Measurements from ENCODE around the gene NLRC5.
"Not testable (repeated sequence)": the region's sequence is repeated elsewhere in the genome, so short reads cannot be mapped to it uniquely, and the experiment has no call there.

Gene NLRC5

DNA sequence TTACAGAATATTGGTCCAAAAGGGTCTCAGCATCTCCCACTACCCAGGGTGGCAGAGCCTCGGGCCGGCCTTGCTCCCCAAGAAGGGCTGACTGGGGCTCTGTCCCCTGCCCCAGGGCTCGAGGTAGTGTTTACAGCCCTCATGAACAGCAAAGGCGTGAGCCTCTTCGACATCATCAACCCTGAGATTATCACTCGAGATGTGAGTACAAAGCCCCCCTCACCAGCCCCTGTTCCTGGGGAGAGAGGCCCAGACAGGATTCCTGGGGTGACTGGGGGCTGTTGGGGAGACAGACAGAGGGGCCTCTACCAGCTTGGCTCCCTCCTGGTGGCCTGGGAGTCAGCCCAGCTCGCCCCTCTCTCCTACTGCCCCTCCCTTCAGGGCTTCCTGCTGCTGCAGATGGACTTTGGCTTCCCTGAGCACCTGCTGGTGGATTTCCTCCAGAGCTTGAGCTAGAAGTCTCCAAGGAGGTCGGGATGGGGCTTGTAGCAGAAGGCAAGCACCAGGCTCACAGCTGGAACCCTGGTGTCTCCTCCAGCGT lies 6.1 kb upstream of the NLRC5 start:
- DNase-seq, result no peak

DNA sequence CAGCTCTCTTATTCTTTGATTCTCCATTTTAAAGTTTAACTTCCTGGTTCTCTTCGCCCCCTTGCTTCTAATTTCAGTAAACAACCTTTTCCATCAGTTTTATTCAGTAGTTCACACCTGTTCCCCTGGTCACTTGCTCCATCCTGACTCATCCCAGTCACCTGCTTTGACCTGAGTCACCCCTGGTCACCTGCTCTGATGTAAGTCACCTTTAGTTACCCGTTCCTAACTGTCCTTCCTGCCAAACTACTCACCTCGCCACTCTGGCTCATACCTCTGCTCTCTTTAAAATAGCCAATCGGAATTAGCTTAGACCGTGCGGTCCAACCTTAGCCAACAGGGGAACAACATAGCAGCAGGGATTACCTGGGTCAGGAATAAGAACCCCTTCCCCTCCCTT lies 4.7 kb upstream of the NLRC5 start:
- no peak for DNase-seq

DNA sequence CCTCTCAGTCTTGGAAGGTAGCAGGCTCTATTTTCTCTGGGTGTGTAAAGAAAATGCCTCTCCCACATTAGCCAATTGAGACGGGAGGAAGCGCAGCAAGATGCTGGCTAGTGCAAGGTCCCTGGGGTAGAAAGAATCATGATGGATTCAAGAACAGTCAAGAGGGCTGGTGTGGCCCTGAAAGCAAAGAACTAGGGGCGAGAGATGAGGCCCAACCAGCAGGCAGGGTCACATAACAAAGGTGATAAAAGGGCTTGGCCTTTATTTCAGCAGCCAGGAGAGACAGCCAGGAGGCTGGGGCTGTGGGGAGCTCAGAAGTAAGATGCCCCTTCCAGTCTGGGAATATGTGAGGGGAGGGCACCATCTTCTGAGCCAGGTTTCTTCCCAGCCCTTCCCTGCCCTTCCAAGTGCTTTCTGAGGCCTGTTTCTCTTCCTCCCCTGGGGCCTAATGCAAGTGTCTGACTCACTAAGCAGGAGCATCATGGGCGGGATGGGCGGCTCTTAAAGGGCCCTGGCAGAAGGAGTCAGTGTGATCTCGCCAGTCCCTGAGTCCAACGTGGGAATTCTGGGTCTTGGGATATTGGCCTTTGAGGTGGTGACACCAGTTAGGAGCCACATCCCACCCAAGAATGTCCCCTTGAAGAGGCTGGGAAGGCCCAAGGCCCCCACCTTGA lies 3.9 kb upstream of the NLRC5 start:
- no peak for DNase-seq

DNA sequence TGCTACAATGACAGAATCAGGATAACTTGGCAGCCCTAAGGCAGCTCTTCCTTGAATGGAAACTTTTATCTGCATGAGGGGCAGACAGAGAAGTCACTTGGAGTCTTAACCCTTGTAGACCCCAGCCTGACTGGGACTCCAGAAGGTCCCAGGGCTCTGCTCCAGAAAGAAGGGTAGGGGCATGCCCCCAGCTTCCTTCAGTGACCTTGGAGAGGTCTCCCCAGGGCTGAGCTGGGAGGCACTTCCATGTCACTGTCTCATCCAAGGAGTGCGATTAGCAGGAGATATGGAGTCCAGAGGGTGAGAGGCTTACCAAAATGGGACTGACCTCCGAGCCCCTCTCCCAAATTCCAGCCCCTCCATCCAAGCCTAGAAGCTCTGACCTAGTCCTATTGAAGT lies 3.4 kb upstream of the NLRC5 start:
- no peak for DNase-seq

DNA sequence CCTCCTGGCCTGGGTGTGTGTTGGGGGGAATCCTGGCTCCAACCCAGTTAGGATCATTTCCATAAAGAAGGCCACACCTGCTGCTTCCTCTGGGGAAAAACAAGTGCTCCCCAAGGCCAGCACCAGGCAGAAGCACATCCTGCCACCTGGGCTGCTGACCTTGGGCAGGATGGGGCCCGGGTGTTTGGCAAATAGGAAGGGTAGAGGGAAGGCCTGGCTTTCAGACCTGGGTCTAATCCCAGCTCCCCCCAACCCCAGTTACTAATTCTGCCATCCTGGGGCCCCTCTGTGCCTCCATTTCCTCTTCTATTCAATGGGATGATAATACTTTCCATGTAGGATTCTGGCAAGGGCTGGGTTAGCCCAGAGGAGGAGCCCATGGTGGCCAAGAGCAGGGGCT lies 3.0 kb upstream of the NLRC5 start:
- DNase-seq, result no peak

DNA sequence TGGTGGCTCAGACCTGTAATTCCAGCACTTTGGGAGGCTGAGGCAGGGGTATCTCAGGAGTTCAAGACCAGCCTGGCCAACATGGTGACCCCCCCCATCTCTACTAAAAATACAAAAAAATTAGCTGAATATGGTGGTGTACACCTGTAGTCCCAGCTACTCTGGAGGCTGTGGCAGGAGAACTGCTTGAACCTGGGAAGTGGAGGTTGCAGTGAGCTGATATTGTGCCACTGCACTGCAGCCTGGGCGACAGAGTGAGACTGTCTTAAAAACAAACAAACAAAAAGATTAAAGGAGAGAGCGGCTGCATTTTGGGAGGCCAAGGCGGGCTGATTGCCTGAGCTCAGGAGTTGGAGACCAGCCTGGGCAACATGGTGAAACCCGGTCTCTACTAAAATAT lies 2.4 kb upstream of the NLRC5 start:
- not testable (repeated sequence) for DNase-seq

DNA sequence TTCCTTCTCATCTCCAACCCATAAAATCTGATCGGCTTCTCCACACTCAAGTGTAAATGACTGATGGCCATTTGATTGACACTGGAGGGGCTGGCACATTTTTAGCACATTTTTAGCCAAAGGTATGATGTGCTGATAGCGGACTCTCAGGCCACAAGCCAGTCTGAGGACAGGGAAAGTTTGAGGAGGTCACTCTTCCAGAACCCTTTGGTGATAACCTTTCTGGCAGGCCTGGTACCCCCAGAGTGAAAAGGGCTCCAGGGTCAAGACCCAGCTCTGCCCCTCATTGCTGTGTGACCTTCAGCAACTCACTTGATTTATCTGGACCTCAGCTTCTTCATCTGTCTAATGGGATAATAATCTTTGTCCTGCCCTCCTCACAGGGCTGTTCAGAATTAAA lies 1.7 kb upstream of the NLRC5 start:
- DNase-seq, result no peak

DNA sequence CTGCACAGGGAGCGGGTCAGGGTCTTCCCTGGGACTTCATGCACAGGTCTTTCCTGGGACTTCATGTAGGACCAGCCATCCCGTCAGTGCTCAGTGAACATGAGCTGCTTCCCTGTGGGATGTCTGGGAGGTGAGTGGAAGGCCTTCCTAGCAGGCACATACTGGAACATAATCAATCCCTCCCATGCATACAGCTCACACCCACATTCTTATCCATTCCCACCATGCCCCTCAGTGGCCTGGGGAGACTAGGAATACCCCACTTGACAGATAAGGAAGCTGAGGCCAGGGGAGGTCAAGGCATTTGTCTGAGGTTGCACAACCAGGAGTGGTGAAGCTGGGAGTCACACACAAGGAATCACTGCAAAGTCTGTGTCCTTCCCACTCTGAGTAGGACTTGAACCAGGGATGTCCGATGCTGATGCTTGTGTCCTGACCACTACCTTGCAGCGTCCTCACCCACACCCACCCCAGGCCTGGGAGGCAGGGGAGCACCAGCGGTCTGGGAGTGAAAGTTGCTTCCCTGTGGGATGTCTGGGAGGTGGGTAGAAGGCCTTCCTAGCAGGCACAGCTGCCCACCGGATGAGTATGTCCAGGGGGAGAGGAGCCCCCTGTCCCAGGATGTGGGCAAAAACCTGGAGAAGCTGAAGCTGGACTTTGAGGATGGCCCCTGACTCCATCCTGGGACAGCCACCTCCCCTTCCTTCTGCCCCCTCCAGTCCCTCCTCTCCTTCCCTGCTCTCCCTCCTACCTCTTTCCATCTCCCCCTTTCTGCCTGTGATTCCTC lies 1.0 kb upstream of the NLRC5 start:
- no peak for DNase-seq

DNA sequence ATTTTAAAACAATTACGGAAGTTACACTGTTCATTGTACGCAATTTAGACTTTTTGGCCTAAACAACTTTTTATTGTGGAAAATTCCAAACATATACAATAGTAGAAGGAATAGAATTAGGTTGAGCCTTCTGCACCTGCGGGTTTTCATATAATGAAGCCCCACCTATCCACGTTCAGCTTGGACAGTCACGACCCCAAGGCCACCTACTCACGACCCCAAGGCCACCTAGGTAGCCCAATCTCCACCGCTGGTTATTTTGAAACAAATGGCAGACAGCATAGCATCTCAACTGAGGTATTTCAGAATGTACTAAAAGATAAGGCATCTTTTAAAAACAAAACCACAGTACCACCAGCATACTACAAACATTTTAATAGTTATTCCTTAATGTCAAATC lies 631 bp downstream of the NLRC5 start:
- DNase-seq, result no peak

DNA sequence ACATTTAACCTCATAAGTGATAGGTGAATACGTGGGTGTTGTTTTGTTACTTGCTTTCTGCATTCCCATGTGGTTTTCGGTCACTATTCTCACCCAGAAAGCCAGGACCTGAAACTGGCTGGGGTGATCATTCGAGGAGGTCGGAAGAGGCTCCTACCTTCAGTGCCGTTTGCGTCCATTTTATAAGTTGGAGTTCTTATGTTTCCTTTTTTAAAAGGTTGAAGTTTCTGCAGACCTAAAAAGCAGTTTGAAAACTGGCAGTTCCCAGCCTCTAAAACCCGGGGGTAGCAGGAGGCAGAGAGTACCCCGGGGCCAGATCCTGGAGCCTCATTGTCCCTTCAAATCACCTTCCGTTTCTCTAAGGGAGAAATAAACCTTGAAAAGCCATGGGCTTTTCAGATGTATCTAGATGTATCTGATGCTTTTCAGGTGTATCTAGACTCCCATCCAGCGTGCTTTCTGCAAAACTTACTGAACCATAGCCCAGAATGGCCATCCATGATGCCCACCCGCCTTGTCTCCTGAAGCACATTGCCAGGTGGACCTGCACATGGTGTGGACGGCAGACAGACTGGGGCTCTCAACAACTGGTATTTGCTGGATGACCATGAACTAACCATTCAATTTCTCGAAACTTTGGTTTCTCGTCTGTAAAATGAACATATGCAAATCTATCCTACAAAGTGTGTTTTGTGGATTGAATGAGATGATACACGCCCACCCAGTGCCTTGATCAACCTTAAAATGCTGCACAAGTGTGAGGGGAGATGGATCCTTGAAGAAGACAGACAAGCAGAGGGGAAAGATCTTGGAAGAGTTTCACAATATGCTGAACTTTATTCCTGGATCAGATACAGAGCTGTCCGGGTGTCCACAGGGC lies 1.3 kb downstream of the NLRC5 start:
- no peak for DNase-seq

DNA sequence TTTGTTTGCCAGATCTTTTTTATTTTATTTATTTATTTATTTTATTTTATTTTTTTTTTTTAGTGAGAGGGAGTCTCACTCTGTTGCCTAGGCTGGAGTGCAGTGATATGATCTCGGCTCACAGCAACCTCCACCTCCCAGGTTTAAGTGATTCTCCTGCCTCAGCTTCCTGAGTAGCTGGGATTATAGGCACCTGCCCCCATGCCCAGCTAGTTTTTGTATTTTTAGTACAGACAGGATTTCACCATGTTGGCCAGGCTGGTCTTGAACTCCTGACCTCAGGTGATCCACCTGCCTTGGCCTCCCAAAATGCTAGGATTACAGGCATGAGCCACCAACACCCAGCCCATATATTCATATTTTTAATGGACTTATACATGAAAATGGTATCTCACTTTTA lies 3.1 kb downstream of the NLRC5 start:
- DNase-seq, result not testable (repeated sequence)

DNA sequence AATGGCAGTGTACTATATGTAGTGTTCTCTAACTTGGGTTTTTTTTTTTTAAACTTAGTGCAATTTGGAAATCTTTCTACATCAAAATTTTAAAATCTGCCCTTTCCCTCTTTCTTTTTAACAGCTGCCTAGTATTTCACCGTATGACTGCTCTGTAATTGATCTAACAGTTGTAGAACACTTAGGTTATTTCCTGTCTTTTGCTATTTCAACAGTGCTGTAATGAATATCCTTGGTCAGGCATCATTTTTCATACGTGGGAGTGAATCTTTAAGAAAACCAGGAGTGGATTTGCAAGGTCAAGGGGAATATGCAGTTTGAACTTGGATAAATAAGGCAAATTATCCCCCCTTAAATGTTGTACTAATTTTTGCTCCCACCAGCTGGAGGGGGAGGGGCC lies 3.8 kb downstream of the NLRC5 start:
- no peak for DNase-seq

DNA sequence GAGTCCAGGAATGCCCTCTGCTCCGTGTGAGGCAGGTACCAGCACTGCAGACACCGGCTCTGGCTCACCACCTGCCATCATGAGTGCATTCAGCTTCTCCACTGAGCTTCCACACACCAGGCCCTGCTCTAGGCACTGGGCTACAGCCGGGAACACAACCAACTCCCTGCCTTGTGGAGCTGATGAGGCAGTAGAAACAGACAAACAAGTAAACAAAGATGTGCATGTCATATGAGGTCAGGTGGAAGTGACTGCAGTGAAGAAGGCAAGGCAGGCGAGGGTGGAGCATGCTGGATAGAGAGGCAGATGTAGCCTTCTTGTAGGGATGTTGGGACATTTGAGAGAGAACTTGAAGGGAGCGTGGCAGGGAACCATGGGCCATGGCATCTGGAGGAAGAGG lies 5.0 kb downstream of the NLRC5 start:
- no peak for DNase-seq

DNA sequence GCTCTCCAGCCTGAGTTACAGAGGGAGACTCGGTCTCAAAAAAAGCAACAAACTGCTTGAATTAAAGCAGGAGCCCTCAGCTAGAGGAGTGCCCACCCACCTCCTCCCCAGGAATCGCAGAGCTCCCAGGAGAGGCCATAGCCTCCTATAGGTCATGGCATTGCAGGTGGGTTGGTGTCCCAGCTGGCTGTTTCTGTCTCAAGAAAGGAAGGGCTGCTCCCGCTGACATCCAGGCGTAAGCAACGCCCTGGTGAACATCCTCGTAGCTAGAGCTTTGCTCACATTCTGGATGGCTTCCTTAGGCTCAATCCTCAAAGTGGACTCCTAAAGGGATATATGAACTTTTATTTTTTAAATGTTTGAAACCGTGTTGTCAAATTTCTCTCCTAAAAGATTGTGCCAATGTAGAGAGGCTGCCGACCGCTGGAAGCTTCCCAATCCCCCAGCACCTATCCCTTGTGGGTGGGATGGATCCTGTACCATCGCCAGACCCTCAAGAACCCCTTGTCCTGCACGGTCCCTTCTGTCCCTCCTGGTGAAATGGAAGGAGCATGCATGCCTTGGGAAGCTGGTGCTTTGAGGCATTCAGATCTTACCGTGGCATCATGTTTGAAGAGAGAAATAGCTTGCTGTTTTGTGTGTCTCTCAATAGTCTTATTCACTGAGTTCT lies 5.9 kb downstream of the NLRC5 start:
- no peak for DNase-seq

DNA sequence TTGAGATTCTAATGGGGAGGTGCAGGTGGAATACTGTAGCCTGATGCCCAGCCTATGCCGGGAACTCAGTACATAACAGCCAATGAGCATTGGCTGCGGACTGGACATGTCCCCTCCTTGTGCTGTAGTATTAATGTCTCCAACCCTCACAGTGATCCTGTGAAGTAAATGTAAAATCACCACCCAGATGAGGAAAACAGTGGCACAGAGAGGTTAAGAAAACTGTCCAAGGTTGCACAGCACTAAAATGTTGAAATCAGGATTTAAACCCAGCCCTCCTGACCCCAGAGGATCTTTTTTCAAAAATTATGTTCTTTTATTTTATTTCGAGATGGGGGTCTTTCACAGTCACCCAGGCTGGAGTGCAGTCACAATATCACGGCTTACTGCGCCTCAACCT lies 7.9 kb downstream of the NLRC5 start:
- DNase-seq, result no peak

DNA sequence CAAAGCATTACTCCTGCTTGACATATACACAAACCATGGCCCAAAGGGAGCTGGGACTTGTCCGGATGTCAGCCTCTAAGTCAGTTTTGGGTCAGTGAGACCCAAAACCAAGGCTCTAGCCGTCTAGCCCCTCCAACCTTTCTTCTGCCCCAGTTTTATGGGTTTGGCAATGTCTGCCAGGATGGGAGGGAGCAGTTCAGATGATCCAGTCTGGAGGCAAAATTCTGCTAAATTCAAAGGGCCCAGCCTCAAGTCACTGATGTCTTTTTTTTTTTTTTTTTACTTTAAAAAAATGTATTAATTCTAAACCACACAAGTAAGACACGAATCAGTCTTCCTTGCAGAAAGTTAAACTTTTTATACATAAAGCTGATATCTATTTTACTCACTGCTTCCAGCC lies 8.6 kb downstream of the NLRC5 start:
- DNase-seq, result no peak

DNA sequence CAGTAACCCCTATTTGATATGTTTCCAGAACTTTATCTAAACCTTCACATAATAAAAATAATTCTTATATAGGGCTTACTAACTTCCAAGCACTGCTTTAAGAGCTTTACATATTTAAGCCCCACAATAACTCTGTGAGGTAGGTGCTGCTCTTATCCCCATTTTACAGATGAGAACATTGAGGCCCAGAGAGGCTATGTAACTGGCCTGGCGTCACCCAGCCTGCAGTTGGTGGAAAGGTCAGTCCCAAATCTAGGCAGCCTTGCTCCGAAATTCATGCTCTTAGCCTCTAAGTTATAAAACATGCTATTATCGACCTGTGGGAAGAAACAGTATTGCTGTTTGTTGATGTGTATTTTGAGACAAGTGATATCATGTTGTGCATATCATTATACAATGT lies 9.0 kb downstream of the NLRC5 start:
- DNase-seq, result no peak

DNA sequence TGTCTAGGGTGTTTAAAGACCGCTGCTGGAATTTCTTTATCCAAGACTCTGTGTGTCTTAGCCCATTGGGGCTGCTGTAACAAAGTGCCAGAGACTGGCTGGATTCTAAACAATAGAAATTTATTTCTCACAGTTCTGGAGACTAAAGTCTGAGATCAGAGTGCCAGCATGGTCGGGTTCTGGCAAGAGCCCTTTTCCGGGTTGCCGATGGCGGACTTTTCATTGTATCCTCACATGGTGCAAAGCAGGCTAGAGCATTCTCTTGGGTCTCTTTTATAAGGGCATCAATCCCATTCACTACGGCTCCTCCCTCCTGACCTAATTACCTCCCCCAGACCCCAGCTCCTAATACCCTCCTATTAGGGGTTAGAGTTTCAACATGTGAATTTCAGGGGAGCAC lies 9.5 kb downstream of the NLRC5 start:
- no peak for DNase-seq

DNA sequence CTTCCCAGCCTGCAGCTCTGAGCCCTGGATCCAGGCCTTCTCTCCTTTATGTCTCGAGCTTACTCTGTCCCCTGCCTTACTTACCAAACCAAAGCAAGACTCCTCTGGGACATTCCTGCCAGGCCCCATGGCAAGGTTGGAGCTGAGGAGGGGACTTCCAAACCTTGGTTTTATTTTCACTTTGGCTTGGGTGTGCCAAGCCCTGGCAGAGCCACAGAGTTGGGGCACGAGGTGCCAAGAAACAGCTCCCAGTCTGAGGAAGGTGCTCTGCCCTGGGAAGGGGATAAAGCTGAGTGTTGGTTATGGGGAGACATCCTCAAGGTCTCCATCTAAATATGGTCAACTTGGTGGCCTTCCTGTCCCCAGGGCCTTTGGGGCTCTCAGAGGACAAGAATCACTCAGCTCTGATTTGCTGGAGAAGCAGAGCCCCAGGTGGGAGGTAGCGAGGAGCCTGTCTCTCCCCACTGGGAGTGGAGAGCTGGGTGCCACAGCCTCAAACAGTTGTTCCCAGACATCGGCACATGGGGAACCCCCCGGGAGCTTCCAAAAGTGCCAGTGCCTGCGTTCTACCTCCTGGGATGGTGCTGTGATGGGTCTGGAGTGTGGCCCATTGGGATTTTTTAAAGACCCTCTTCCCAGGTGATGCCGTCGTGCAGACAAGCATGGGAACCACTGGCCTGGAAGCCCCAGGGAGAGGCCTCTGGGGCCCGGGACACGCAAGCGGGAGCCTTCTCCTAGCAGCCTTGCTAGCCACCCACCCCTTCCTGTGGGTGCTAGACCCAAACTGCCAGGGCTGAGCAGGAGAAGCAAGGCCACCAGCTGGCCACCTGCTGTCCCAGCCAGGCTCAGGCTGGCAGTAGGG lies 10.3 kb downstream of the NLRC5 start:
- no peak for DNase-seq

DNA sequence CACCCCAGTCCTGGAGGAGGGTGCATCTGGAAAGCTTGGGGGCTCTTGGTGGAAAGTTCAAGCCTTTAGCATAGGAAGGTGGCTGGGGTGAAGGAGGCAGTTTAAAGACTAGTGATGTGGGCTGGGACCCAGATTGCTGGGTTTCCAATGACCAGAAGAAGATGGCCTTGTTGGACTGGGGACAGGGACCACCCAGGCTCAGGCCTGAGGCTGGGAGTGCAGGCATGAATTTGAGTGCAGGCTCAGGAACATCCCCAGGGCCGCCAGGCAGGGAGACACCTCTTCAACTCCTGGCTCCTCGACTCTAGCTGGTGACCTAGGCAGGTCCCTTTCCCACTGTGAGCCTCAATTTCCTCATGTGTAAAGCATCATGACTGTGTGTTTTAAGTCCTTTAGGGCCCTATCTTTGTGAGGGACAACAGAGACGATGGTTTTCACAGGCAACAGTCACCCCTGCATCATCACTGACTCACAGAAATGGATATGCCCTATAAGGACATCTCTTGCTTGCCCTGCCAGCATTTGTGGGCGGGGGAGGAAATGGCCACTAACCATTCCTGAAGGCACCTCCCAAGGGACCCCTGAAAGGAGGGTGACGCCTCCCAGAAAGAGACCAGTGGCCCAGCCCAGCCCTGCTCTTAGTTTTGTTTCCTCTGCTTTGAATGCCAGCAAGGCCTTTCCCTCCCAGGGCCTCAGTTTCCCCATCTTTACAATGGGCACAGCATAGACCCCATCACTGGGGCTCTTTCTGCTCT lies 11.1 kb downstream of the NLRC5 start:
- DNase-seq, result no peak

DNA sequence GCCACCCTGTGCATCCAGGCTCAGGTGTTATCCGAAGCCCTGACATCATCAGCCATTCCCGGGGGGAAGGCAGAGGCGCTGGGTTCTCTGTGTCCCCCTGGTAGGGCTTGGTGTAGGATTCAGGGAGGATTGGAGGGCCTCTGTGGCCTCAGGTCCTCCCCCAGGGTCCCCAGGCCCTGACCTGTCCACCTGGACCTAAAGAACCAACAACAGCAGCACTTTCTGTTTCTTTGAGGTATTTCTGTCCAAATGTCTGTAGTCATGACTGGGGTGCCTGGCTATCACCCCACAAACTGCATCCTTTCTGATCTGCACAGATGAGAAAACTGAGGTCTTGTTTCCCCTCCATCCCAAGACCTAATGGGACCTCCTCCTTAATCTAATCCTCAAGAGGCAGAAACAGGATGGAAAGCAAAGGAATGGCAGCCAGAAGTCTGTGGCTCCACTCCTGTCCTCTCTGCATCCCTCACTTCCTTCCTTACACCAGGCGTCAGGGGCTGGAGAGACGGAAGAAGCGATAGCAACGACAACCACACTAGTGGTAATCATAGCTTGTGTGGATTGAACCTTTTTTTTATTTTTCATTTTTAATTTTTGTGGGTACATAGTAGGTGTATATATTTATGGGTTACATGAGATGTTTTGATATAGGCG lies 11.8 kb downstream of the NLRC5 start:
- DNase-seq, result no peak
